ENCODE measurements around the gene SELENOO. TPM values are rescaled to one million over a fixed set of nuclear protein-coding genes. Genes with fewer than 3 reads are reported as not detected.
A peak's percentile ranks its signal among the peaks of the same experiment; 100 is the strongest.

Gene SELENOO
- total RNA-seq, 1 donor from 2014 or later: 6.1 TPM

DNA sequence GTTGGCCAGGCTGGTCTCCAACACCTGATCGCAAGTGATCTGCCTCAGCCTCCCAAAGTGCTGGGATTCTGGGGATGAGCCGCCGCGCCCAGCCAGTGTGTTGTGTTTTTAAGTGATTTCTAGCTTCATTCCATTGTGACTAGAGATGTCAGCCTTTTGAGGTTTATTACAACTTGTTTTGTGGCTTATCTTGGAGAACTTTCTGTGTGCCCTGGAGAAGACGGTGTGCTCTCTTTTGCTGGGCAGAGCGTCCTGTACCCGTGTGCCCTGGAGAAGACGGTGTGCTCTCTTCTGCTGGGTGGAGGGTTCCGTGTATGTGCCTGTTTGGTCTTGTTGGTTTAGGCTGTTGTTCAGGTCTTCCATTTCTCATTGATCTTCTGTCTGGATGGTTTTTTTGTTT lies 12.5 kb downstream of the SELENOO start:
- FAIRE-seq: no peak

DNA sequence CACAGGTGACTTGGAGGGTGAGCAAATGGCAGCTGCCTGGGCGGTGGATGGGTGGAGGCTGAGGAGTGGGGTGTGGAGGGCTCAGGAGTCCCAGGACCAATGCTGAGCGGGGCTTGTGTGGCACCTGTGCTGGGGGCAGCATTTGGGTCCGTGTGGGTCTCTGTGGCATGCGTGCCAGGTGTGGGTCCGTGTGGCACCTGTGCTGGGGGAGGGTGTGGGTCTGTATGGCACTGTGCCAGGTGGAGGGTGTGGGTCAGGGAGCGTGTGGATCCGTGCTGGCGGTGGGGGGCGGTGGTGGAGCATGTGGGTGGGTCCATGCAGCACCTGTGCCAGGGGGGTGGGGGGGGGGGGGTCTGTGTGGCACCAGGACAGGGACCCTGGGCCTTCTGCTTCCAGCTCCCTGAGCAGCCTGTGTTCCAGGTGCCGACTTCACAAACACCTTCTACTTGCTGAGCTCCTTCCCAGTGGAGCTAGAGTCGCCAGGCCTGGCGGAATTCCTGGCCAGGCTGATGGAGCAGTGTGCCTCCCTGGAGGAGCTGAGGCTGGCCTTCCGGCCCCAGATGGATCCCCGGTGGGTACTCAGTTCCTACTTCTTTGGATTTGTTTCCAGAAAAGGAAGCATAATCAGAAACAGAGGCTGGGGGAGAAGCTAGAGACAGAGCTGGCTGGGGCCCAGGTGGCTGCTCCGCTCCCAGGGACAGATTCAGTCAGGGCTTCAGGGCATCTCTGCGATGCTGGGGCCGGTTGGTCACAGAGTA lies 14.7 kb downstream of the SELENOO start:
- FAIRE-seq (no peak), DNase-seq (ENCODE audit: low spot score in 2 of 2) (no peak)

More for the DNA sequence above, 12.5 kb downstream of the SELENOO start:
- no peak for DNase-seq (ENCODE audit: low spot score in 2 of 2)

DNA sequence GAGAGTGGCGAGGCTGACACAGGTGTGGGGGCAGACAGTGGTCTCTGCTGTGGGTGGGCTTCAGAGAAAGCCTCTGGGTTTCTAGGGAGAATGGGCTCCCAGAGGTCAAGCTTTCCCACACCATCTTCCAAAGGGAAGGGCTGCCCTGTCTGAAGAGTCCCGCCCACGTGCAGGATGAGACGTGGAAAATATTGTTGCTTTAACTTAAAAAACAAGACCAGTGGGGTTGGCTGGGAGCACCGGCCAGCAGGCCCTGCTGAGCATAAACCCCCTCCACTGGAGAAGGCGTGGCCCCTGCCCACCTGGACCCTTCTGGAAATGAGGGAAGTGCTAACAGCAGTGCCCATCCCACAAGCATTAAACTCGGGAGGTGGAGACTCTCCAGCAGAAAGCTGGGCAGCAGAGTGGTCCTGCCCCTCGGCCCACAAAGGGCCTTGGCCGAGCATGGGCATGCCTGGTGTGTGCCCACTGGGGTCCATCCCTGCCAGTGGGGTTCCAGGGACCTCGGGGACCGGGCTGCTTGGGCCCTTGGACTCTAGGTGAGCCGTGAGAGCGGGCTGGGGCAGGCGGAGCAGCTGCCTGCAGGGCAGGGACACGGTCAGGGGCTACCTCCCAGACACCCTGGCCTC lies 15.4 kb downstream of the SELENOO start:
- DNase-seq (ENCODE audit: low spot score in 2 of 2) (no peak), FAIRE-seq (no peak)

GRCh38 chr22:50216684-50217520 lies 16.1 kb downstream of the SELENOO start:
- no peak for DNase-seq (ENCODE audit: low spot score in 2 of 2)
- FAIRE-seq: no peak

- FAIRE-seq (no peak), DNase-seq (ENCODE audit: low spot score in 2 of 2) (no peak)
Measured at GRCh38 chr22:50217543-50218152, 16.8 kb downstream of the SELENOO start.

DNA sequence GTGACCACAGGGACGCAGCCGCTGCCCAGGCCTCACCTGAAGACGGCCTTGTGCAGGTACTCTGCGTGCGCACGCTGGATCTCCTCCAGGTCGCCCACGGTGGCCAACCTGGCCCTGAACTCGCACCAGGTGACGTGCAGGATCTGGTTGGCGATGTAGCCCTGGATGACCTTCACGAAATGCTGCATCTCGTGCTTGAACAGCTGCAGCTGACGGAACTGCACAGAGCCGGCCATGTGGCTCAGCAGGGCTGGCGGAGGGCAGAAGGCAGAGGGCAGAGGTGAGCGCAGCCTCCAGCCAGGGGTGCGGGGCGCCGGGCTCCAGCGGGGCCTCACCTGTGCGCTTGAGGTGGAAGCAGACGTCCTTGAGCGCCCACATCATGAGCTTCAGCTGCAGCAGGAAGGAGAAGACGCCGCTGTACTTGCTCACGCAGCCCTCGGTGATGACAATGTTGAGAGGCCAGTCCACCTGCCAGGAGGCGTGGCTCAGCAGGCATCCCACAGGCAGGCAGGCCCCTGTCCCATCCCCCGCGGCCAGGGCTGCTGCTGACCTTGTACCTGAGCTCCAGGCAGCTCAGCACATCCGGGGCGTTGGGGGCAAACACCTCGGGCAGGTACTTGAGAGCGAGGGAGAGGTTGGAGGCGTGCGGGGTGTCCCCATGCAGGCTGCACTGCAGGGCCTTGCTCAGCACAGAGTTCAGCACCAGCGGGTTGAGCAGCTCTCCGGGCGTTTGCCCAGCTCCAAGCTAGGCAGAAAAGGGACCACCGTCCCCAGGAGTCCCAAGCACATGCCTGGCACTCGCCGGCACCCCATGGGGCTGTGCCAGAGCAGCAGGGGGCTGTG lies 17.6 kb downstream of the SELENOO start:
- no peak for DNase-seq (ENCODE audit: low spot score in 2 of 2)
- FAIRE-seq: no peak

DNA sequence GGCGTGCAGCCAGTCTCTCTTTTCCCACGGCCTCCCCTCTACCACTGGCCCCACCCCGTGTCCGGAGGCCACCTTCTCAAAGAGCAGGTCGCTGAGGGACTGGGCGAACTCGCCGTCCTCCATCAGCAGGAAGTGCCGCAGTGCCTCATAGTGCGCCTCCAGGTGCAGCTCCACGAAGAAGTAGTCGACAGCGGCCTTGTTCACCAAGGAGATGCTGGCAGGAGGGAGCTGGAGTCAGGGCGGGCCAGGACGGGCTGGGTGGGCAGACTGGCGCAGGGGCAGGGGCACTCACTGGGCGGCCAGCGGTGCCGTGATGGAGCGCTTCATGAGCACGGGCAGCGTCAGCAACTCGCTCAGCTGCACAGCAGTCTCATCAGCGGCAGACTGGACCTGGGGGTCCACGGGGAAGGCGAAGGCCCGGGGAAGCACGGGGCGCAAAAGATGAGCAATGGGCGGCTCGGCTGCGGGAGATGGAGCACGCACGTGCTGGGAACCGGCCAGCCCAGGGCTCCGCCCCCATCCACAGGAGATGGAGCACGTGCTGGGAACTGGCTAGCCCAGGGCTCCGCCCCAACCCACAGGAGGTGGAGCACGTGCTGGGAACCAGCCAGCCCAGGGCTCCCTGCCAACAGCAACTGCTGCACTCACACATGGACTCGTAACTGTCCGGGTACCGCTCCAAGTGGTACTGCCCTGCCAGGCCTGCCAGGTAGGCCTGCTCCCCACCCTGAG lies 18.4 kb downstream of the SELENOO start:
- no peak for FAIRE-seq
- peak; percentile 72 to 89 for DNase-seq (ENCODE audit: low spot score in 2 of 2)

- DNase-seq (ENCODE audit: low spot score in 2 of 2) (no peak), FAIRE-seq (no peak)
Measured at GRCh38 chr22:50219800-50220602, 19.2 kb downstream of the SELENOO start.

DNA sequence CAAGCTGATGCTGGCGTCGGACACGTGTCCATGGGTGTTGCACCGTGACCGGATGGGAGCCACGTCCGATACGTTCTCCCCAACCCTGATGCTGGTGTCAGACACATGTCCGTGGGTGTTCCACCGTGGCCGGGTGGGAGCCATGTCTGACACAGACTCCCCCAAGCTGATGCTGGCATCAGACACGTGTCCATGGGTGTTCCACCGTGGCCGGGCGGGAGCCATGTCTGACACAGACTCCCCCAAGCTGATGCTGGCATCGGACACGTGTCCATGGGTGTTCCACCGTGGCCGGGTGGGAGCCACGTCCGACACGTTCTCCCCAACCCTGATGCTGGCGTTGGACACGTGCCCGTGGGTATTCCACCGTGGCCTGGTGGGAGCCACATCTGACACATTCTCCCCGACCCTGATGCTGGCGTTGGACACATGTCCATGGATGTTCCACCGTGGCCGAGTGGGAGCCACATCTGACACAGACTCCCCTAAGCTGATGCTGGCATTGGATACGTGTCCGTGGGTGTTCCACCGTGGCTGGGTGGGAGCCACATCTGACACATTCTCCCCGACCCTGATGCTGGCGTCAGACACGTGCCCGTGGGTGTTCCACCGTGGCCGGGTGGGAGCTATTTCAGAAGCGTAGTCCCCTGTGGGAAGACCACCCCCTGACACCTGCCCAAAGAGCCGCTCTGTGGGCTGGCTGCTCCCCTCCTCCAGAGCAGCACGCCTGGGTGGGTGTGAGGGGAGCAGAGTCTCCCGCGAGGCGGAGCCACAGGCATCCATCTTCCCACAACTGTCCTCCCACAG lies 20.0 kb downstream of the SELENOO start:
- DNase-seq (ENCODE audit: low spot score in 2 of 2): no peak
- no peak for FAIRE-seq

DNA sequence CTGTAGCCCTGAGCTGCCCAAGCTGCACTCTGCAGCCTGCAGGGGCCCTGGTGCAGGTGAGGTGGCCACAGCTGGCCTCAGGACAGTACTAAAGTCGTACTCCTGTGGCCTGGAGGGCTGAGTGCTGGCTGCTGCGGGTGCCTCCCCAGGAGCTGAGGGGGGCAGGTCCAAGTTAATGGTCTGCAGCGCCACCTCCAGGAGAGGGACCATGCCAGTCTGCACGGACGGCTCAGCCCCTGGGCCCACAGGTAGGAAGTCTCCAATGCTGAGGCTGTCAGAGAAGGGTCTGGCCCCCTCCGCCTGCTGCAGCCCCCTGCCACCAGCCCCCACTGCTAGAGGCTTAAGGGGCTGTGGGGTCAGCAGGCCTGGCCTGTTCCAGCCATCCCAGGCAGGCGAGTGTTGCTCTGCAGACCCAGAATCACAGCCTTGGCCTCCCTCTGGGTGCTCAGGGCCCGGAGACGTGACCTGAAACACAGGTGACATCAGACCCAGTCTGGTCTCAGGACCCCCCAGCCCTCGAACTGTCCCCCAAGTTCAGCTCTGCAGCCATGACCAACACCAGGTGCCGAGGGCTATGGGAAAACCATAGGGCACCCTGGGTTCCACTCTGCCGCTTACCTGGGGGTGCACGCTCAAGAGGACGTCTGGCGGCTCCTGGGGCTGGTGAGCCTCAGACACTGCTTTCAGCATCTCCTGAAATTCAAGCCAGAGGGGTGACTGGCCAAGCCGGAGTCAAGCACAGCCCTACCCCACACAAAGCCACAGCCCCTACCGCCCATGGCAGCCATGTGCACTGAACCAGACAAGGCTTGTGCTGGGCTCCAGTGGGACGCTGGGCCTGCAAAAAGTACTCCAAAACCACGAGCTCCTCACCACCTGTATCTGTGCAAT lies 20.8 kb downstream of the SELENOO start:
- DNase-seq (ENCODE audit: low spot score in 2 of 2) (no peak), FAIRE-seq (no peak)

DNA sequence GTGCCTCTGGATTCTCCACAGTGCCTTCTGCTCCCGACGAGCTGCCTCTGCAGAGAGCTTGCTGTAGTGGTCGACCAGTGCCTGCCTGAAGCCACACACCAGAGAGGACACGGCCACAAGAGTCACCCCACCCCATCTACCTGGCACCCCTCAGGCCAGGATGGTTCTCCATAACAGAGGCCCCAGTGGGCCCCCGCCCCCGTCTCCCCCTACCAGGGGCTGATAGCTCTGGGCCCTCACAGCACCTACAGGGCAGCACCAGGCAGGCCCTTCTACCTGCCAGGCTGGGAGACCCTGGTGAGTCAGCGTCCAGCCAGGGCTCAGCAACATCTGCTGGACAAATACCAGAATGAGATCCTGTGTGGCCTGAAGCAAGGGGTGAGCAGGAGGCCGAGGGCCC lies 21.7 kb downstream of the SELENOO start:
- DNase-seq (ENCODE audit: low spot score in 2 of 2) (no peak), FAIRE-seq (no peak)

- FAIRE-seq (no peak), DNase-seq (ENCODE audit: low spot score in 2 of 2) (no peak)
Measured at GRCh38 chr22:50224071-50224470, 23.3 kb downstream of the SELENOO start.

- FAIRE-seq (no peak), DNase-seq (ENCODE audit: low spot score in 2 of 2) (no peak)
Measured at GRCh38 chr22:50225200-50225969, 24.6 kb downstream of the SELENOO start.

DNA sequence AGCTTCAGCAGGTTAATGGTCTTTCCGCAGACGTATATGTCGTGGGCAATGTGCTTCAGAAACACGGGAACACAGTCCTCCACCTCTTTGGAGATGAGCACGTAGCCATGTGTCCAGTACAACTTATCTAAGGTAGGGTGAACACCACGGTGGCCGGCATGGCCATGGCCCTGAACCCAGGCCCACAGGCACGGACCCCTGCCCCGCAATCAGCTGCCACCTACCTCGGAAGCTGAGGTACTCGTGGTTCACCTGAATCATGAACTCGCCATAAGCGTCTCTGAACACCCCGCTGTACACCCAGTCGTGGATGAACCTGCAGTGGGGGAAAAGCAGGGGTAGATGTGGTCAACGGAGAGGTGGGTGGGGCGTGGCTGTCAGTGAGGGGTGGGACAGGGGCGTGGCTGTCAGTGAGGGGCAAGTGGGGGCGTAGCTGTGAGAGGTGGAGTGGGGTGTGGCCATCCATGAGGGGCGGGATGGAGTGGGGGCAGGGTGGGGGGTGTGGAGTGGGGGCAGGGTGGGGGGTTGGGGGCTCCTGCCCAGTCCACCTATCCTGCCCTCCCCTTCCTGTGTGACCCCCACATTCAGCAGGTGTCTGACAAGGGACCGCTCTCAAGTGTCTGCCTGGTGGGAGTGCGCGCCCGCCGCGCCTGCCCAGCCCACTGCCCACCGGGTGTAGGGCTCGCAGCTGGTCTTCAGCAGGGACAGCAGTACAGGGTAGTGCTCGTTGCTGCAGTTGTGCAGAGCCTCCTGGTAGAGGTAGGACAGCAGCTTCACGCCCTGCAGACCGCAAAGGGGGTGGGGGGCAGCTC lies 25.5 kb downstream of the SELENOO start:
- no peak for FAIRE-seq
- no peak for DNase-seq (ENCODE audit: low spot score in 2 of 2)

DNA sequence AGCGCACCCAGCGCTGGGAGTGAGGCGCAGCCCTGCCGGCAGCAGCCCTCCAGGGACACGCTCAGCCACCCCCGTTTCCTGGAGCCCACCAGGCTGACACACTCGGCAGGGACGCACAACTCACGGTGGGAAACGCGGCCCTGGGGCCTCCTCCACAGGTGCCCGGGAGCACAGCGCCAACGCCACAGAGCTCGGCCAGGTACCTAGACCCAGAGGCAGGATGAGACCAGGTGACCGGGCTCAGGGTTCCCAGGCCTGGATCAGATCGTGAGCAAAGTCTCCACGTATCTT lies 26.0 kb downstream of the SELENOO start:
- FAIRE-seq (no peak), DNase-seq (ENCODE audit: low spot score in 2 of 2) (no peak)

Measured in frontal cortex (tissue), 4 donors.